Measurements from ENCODE around the gene STK32B. TPM values are rescaled to one million over a fixed set of nuclear protein-coding genes. Genes with fewer than 3 reads are reported as not detected.

Gene STK32B
- total and polyA plus RNA-seq, 7 experiments from 2014 or later = 1.7 TPM; not detected in 6

DNA sequence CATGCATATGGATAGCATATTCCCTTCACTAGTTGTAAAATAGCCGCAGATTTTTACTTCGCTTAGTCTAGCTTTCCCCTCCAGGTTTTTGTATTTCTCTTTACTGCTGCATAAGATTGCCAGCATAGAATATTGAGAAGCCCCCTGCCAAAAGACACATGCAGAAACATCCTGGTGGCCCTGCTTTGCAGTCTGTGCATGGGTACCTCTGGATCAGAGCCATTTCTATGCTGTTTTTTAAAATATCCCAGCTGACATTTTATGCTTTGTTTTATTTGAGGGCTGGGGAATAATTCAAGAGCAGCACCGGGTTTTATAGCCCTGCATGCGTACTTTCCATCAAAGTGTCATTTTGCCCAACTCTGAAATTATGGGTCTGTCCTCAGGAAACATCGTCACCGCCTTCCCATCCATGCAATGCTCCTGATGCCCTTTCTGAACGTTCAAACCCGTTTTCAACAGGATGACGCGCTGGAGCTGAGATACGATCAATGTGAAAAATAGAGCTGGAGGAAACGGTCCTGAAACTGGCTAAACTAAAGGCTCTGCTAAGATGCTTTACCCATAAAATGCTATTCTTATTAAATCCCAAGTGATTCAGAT, 342.7 kb downstream of the STK32B start:
- H3K4me3 Mint-ChIP-seq = no peak overlapping the region
- intact Hi-C loops (cut with micrococcal nuclease) = no loop called here
- no peak for ATAC-seq
- POLR2A ChIA-PET = no interaction called here
- Histone ChIP-seq H3K27ac (ENCODE audit: low read depth, low read length) (no peak overlapping the region), H3K36me3 (ENCODE audit: control insufficient read depth in 2 of 3, insufficient read depth in 3 of 3, low read length in 3 of 3) (no peaks in the 10 kb centered on the region), H3K4me3 (ENCODE audit: low read length) (no peak overlapping the region), H3K4me1 (ENCODE audit: control insufficient read depth in 2 of 2, insufficient read depth in 2 of 2, low read length in 2 of 2) (no peaks in the 10 kb centered on the region), H3K9me3 (ENCODE audit: control insufficient read depth in 2 of 3, low read length in 3 of 3) (no peaks in the 10 kb centered on the region), H3K27me3 (ENCODE audit: control insufficient read depth in 2 of 2, insufficient read depth in 2 of 2, low read length in 2 of 2) (peaks cover 0 to 3% of the 10 kb centered on the region in 2 donors)
- no peaks in the 10 kb centered on the region for H3K36me3 Mint-ChIP-seq
- peaks cover 0 to 4% (median 0%) of the 10 kb centered on the region in 5 donors for H3K27me3 Mint-ChIP-seq
- no peak for DNase-seq
- CTCF ChIA-PET = no interaction called here
- no peaks in the 10 kb centered on the region for H3K9me3 Mint-ChIP-seq
- H3K4me1 Mint-ChIP-seq = no peaks in the 10 kb centered on the region
- H3K27ac Mint-ChIP-seq = peak overlapping the region in 1 of 9 donors; percentile 39

DNA sequence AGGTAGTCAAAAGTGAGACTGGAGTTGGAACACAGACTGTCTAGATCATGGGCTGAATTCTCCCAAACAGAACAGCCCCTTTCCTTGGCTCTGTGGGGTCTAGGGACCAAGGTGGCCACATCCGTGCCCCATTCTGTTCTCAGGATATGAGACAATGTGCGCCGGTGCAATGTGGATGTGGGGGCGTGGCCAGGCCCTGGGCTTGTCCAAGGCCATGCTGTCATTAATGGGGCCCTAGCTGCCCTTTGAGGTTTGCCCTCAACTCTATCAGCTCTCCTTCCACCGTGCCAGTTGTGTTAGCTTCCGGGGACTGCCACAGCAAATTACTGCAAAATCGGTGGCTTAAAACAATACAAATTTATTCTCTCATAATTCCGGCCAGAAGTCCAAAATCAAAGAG, 344.5 kb downstream of the STK32B start:
- Histone ChIP-seq H3K27ac (ENCODE audit: low read depth, low read length) (no peak overlapping the region), H3K36me3 (ENCODE audit: control insufficient read depth in 2 of 3, insufficient read depth in 3 of 3, low read length in 3 of 3) (no peaks in the 10 kb centered on the region), H3K4me1 (ENCODE audit: control insufficient read depth in 2 of 2, insufficient read depth in 2 of 2, low read length in 2 of 2) (no peaks in the 10 kb centered on the region), H3K9me3 (ENCODE audit: control insufficient read depth in 2 of 3, low read length in 3 of 3) (no peaks in the 10 kb centered on the region), H3K27me3 (ENCODE audit: control insufficient read depth in 2 of 2, insufficient read depth in 2 of 2, low read length in 2 of 2) (peaks cover 0 to 3% of the 10 kb centered on the region in 2 donors), H3K4me3 (ENCODE audit: low read length) (no peak overlapping the region)
- peaks cover 0 to 2% (median 0%) of the 10 kb centered on the region in 11 donors for H3K9me3 Mint-ChIP-seq
- DNase-seq = no peak
- H3K27me3 Mint-ChIP-seq = peaks cover 0 to 4% (median 0%) of the 10 kb centered on the region in 5 donors
- POLR2A ChIA-PET = no interaction called here
- H3K36me3 Mint-ChIP-seq = no peaks in the 10 kb centered on the region
- no peak overlapping the region for H3K4me3 Mint-ChIP-seq
- ATAC-seq = no peak
- CTCF ChIA-PET = no interaction called here
- H3K27ac Mint-ChIP-seq = no peak overlapping the region
- no peaks in the 10 kb centered on the region for H3K4me1 Mint-ChIP-seq
- intact Hi-C loops (cut with micrococcal nuclease) = no loop called here

DNA sequence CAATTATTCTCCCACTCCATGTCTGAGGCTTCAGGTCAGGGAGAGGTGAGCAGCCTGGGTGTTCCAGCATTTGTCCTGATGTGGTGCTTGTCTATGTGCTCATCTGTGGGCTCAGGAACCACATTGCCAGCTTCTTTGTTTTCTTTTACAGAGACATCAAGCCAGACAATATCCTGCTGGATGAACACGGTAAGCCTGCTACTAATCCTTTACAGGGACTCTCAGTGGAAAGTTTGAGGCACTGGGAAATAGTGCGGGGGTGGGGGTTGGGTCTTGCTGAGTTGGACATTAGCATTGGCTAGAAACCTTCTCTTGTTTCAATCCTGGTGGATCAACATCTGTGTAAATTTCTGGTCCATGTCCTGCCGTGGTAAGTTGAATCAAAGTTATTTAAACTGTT, 346.8 kb downstream of the STK32B start:
- Mint-ChIP-seq H3K4me3 (no peak overlapping the region), H3K27ac (no peak overlapping the region)

DNA sequence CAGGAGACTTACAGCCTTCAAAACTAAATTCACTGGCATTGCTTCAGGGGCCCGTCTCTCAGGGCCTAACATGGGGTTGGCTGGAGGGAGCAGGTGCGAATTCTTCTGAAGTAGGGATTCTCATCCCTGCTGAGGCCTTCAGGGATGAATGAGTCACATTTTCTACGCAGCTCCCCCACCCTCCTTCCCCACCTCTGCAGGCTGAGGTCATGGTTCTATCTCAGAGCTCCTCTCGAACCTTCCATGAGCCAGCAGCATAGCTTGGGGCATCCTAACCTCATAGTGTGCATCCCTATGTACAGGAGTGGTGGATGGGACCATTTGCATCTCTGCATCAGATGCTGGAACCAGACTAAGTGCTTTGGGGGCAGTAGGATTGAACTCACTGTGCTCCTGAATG, 347.8 kb downstream of the STK32B start:
- POLR2A ChIA-PET = no interaction called here
- Mint-ChIP-seq H3K9me3 (peaks cover 0 to 16% (median 6%) of the 10 kb centered on the region in 11 donors), H3K27ac (no peak overlapping the region), H3K4me3 (no peak overlapping the region), H3K36me3 (peaks cover 0 to 6% (median 0%) of the 10 kb centered on the region in 5 donors), H3K4me1 (peaks cover 0 to 4% (median 0%) of the 10 kb centered on the region in 7 donors), H3K27me3 (peaks cover 0 to 11% (median 0%) of the 10 kb centered on the region in 5 donors)
- H3K36me3 ChIP-seq (ENCODE audit: control insufficient read depth in 2 of 3, insufficient read depth in 3 of 3, low read length in 3 of 3) = no peaks in the 10 kb centered on the region
- CTCF ChIA-PET = no interaction called here
- no peak for ATAC-seq
- intact Hi-C loops (cut with micrococcal nuclease) = no loop called here
- H3K27ac ChIP-seq (ENCODE audit: low read depth, low read length) = no peak overlapping the region
- no peak overlapping the region for H3K4me3 ChIP-seq (ENCODE audit: low read length)
- H3K27me3 ChIP-seq (ENCODE audit: control insufficient read depth in 2 of 2, insufficient read depth in 2 of 2, low read length in 2 of 2) = no peaks in the 10 kb centered on the region
- H3K4me1 ChIP-seq (ENCODE audit: control insufficient read depth in 2 of 2, insufficient read depth in 2 of 2, low read length in 2 of 2) = no peaks in the 10 kb centered on the region
- no peak for DNase-seq
- H3K9me3 ChIP-seq (ENCODE audit: control insufficient read depth in 2 of 3, low read length in 3 of 3) = no peaks in the 10 kb centered on the region

More for the DNA sequence above, 346.8 kb downstream of the STK32B start:
- H3K9me3 ChIP-seq (ENCODE audit: control insufficient read depth in 2 of 3, low read length in 3 of 3) = no peaks in the 10 kb centered on the region
- H3K36me3 ChIP-seq (ENCODE audit: control insufficient read depth in 2 of 3, insufficient read depth in 3 of 3, low read length in 3 of 3) = no peaks in the 10 kb centered on the region
- POLR2A ChIA-PET = no interaction called here
- intact Hi-C loops (cut with micrococcal nuclease) = no loop called here
- H3K27ac ChIP-seq (ENCODE audit: low read depth, low read length) = no peak overlapping the region
- H3K36me3 Mint-ChIP-seq = peaks cover 0 to under 1% (median 0%) of the 10 kb centered on the region in 5 donors
- ATAC-seq (no peak), DNase-seq (no peak)
- H3K4me1 ChIP-seq (ENCODE audit: control insufficient read depth in 2 of 2, insufficient read depth in 2 of 2, low read length in 2 of 2) = no peaks in the 10 kb centered on the region
- H3K4me1 Mint-ChIP-seq = peaks cover 0 to under 1% (median 0%) of the 10 kb centered on the region in 7 donors
- H3K27me3 ChIP-seq (ENCODE audit: control insufficient read depth in 2 of 2, insufficient read depth in 2 of 2, low read length in 2 of 2) = no peaks in the 10 kb centered on the region
- H3K4me3 ChIP-seq (ENCODE audit: low read length) = no peak overlapping the region
- peaks cover 0 to 9% (median 5%) of the 10 kb centered on the region in 11 donors for H3K9me3 Mint-ChIP-seq
- CTCF ChIA-PET = no interaction called here
- H3K27me3 Mint-ChIP-seq = peaks cover 0 to 11% (median 0%) of the 10 kb centered on the region in 5 donors

DNA sequence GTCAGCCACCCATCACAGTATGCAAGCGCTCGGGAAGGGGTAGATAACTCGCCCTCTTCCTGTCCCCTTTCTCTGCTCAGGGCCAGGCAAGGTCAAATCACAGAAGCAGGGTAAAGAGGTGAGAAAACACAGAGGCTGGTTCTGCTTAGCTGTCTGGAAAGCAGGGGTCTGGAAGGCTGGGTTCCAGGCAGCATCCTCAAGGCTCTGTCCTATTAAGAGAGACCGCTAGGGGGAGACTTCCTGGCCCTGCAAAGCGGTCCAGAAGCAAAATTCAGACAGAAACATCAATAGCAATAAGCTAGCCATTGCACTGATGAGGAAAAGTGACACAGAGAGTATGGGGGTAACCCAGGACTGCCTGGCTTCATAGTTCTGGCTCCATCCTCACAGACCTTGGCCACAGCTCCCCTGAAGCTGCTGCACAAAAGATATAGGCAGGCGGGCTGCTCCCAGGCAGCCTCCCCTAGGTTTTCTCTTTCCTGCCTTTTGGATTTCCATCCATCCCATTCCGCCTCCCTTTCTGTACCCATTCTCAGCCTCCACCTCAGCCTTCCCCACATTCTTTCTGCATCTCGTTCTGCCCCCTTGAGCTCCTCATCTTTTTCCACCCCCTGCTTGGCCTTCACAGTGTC, 348.6 kb downstream of the STK32B start:
- ChIA-PET POLR2A (no interaction called here), CTCF (no interaction called here)
- H3K9me3 ChIP-seq (ENCODE audit: control insufficient read depth in 2 of 3, low read length in 3 of 3) = no peaks in the 10 kb centered on the region
- DNase-seq = no peak
- peaks cover 0 to 16% (median 6%) of the 10 kb centered on the region in 11 donors for H3K9me3 Mint-ChIP-seq
- H3K4me1 ChIP-seq (ENCODE audit: control insufficient read depth in 2 of 2, insufficient read depth in 2 of 2, low read length in 2 of 2) = no peaks in the 10 kb centered on the region
- no peak overlapping the region for H3K27ac ChIP-seq (ENCODE audit: low read depth, low read length)
- H3K4me1 Mint-ChIP-seq = peaks cover 0 to 4% (median 0%) of the 10 kb centered on the region in 7 donors
- no peak overlapping the region for H3K4me3 ChIP-seq (ENCODE audit: low read length)
- H3K27ac Mint-ChIP-seq = no peak overlapping the region
- H3K27me3 ChIP-seq (ENCODE audit: control insufficient read depth in 2 of 2, insufficient read depth in 2 of 2, low read length in 2 of 2) = no peaks in the 10 kb centered on the region
- ATAC-seq = no peak
- H3K36me3 ChIP-seq (ENCODE audit: control insufficient read depth in 2 of 3, insufficient read depth in 3 of 3, low read length in 3 of 3) = no peaks in the 10 kb centered on the region
- intact Hi-C loops (cut with micrococcal nuclease) = no loop called here
- peaks cover 0 to 6% (median 0%) of the 10 kb centered on the region in 5 donors for H3K36me3 Mint-ChIP-seq
- no peak overlapping the region for H3K4me3 Mint-ChIP-seq
- H3K27me3 Mint-ChIP-seq = peaks cover 0 to 11% (median 0%) of the 10 kb centered on the region in 5 donors

DNA sequence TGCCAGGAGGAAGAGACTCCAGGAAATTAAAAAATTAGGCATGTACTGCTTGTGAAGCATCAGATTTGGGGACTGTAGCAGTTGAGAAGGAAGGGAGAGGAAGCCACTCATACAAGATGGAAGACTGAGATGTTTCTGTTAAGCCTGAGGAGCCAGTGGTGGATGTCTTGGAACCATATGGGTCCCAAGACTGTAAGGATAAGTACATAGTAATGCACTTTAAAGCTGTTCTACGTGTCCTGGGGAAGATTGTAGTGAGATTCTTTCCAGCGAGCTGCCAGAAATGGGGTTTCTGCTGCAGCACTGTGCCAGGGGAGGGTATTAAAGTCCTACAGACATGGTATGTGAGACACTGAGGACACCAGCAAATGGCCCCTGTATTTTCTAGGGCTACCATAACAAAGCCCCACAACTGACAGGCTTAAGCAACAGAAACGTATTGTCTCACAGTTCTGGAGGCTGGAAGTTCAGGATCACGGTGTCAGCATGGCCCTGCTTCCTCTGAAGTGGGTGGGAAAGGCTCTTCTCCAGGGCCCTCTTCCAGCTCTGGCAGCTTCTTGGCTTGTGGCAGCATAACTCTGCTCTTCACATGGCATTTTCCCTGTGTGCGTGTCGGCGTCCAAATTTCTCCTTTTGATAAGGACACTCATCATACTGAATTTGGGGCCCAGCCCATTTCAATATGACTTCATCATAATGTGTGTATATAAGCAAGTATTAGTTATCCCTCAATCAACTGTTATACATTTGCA, 352.6 kb downstream of the STK32B start:
- Histone ChIP-seq H3K27ac (ENCODE audit: low read depth, low read length) (no peak overlapping the region), H3K27me3 (ENCODE audit: control insufficient read depth in 2 of 2, insufficient read depth in 2 of 2, low read length in 2 of 2) (no peaks in the 10 kb centered on the region), H3K36me3 (ENCODE audit: control insufficient read depth in 2 of 3, insufficient read depth in 3 of 3, low read length in 3 of 3) (no peaks in the 10 kb centered on the region), H3K9me3 (ENCODE audit: control insufficient read depth in 2 of 3, low read length in 3 of 3) (peaks cover 0 to 16% (median 0%) of the 10 kb centered on the region in 3 experiments), H3K4me3 (ENCODE audit: low read length) (no peak overlapping the region), H3K4me1 (ENCODE audit: control insufficient read depth in 2 of 2, insufficient read depth in 2 of 2, low read length in 2 of 2) (no peaks in the 10 kb centered on the region)
- no peak for DNase-seq
- Mint-ChIP-seq H3K4me3 (no peak overlapping the region), H3K27me3 (peaks cover 0 to 11% (median 0%) of the 10 kb centered on the region in 5 donors), H3K27ac (no peak overlapping the region), H3K4me1 (peaks cover 0 to 4% (median 0%) of the 10 kb centered on the region in 7 donors), H3K9me3 (peaks cover 5 to 32% (median 21%) of the 10 kb centered on the region in 11 donors), H3K36me3 (peaks cover 0 to 12% (median 0%) of the 10 kb centered on the region in 5 donors)
- CTCF ChIA-PET = no interaction called here
- POLR2A ChIA-PET = no interaction called here
- intact Hi-C loops (cut with micrococcal nuclease) = no loop called here
- ATAC-seq = no peak

All from naive thymus-derived CD4-positive, alpha-beta T cell (primary cell).